ENCODE results near the gene RPA1.
A peak's percentile ranks its signal among the peaks of the same experiment; 100 is the strongest.
"Not testable (repeated sequence)": the region's sequence is repeated elsewhere in the genome, so short reads cannot be mapped to it uniquely, and the experiment has no call there.

The RPA1 gene

DNA sequence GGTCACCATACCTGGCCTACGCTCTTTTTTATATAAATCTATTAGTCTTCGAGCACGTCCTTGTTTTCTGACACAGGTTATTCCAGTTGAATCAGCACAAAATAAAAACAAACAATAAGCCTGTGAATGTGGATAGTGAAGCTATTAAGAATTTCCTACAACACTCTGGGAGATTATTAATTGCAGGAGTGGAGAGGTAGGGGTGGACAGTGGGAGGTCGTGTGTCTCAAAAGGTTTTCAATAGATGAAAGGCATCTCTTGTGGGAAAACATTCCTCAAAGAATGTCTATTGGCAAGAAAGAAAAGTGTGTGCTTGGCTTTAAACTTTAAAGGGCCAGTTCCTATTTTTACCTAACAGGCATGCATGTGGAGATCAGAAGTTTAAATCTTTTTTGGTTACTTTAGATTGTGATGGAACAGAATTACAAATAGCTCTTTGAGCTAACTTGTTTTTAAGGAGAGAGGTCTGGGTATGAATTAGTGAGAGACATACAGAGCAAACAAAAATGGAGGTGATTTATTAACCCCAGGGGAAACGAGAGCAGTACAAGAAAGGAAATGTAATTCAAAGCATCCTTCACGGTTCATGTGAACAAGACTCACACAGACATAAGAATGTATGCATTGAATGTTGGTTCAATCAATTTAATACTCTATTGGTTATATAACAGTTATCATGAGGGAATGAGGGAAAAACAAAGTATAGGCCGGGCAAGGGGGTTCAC lies 9.1 kb upstream of the RPA1 start:
- DNase-seq (ENCODE audit: low spot score): no peak

DNA sequence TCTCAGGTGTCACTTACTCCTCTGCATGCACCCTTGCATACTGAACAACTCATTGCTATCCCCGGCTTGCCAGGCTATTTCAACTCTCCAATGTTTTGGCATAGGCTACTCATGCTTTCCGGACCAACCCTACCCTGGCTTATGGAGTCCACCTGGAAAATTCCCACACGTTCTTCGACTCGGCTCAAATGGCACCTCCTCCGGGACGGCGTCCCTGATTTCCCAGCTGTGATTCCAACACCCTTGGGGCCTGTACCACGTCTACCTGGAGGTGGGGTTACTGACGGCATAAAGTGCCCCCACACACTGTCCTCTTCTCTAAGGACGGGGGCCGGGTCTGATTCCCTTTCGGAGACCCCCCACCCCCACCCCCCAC lies 601 bp upstream of the RPA1 start:
- DNase-seq (ENCODE audit: low spot score): no peak

DNA sequence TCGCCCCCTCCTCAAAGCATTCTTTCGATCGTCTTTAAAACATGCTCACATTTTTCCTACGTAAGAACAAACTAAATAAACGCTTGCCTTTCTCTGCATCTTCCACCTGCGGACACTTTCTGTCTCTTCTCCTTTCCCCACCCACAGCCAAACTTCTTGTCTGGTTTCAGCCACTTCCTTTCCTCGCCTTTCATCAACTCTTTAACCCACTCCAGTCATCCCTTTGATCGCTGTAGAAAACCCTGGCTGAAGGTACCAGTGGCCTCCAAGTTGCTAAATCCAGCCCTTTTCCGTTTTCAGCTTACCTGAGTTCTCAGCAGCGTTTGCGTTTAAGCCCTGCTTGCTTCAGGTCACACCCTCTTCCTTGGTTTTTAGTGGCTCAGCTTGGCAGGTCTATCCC lies 483 bp downstream of the RPA1 start:
- DNase-seq (ENCODE audit: low spot score): peak; percentile 2

DNA sequence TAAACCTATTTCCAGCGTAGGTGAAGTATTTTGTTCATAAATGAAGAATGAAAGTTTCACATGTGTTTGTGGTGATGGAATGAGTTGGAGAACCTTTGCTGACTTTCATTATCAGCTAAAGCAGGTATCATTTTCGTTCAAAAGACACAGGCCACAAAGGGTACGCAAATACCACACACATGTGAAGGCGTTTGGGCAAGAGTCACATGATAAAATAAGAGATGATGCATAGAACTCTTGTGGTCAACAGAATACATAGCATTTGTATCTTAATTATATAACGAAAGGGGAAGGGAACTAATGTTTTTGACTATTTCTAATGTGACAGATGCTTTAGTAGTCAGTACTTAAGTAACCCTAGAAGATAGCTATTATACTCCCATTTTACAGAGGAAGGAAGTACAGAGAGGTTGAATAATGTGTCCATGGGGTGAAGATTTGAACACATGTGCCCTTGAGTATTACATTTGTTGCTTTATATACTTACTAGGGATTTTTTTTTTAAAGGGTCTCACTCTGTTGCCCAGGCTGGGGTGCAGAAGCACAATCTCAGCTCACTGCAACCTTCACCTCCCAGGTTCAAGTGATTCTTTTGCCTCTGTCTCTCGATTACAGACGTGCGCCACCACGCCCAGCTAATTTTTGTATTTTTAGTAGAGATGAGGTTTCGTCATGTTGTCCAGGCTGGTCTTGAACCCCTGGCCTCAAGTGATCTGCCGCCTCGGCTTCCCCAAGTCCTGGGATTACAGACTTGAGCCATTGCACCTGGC lies 4.8 kb downstream of the RPA1 start:
- DNase-seq (ENCODE audit: low spot score): no peak

DNA sequence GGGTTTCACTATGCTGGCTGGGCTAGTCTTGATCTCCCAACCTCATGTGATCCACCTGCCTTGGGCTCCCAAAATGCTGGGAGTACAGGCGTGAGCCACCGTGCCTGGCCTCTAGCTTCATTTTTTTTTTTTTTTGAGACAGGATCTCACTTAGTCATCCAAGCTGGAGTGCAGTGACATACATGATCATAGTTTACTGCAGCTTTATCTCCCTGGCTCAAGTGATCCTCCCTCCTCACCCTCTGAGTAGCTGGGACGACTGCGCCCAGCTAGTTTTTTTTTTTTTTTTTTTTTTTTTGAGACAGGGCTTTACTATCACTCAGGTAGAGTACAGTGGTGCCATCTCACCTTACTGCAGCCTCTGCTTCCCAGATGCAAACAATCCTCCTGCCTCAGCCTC lies 9.7 kb downstream of the RPA1 start:
- no peak for DNase-seq (ENCODE audit: low spot score)

DNA sequence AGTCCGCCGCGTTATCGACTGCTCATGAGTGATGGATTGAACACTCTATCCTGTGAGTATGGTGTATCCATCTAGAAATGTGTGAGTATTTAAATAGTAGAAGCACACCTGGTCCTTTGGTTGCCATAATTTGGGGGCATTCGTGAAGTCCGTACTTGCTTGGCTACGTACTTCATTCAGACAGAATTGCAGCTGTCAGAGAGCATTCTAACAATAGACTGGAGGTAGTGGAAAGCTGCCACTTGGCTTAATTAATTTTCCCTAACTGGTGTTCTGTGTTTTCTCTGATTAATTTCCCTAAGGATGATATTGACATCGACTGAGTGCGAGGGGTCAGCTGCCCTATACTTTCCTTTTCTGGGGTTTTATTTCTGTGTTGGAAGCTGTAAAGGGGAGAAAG lies 14.1 kb downstream of the RPA1 start:
- DNase-seq (ENCODE audit: low spot score): no peak

DNA sequence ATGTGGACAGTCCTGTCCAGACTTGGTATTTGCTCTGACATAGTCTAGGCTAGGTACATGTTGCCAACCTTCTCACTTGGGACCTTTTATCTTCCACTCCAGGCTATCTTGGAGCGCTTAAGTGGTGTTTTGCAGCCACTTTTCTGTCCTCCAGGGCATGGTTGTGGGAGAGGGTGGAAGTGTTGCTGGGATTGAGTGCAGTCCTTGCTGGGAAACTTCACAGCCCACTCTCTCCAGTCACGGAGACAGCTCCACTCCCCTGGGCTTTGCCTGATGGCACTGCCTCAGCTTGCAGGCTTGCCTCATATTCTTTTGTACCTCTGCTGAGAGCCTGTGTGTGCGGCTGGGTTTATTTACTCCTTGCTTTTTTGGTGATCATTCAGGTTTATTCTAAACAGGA lies 17.4 kb downstream of the RPA1 start:
- no peak for DNase-seq (ENCODE audit: low spot score)

DNA sequence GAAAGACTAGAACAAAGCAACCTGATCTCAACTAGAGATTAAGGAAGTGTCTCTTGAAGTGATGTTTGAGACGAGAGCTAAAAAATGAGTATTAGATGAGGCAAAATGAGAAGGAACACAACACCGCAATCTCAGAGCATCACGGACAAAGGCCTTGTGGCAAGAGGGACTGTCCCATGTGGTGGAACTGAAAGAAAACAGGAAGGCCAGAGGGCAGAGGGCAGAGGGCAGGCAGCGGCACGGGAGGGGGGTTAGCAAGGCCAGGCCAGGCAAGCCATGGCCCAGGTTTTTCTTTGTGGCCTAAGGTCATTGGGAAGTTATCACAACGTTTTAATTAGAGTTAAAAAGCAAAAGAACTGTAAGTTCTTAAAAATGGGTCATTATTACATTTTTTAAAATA lies 22.5 kb downstream of the RPA1 start:
- DNase-seq (ENCODE audit: low spot score): no peak

DNA sequence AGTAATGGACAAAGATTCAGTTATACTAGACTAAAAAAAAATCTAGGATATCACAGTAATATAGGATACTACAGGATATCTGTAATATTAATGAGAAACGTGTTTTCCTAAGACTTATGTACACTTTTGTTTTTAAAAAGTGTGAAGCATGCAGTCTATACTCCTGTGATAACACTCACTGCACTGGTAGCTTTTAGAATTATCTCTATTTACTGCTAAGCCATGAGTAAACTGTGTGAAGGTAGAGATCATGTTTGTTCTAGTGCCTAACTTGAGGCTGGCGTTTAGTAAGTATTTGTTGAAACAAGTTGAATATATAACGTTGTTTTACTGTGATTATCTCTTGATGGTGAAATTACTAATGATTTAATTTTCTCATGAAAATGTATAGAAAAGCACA lies 23.9 kb downstream of the RPA1 start:
- no peak for DNase-seq (ENCODE audit: low spot score)

DNA sequence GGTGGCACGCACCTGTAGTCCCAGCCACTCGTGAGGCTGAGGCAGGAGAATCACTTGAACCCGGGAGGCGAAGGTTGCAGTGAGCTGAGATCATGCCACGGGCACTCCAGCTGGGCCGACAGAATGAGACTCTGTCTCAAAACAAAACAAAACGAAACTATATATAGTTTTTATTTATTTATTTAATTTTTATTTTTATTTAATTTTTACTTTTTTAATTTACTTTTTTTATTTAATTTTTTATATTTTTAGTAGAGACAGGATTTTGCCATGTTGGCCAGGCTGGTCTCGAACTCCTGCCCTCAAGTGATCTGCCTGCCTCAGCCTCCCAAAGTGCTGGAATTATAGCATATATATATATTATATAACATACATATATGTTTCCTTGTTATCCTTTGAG lies 26.7 kb downstream of the RPA1 start:
- not testable (repeated sequence) for DNase-seq (ENCODE audit: low spot score)

DNA sequence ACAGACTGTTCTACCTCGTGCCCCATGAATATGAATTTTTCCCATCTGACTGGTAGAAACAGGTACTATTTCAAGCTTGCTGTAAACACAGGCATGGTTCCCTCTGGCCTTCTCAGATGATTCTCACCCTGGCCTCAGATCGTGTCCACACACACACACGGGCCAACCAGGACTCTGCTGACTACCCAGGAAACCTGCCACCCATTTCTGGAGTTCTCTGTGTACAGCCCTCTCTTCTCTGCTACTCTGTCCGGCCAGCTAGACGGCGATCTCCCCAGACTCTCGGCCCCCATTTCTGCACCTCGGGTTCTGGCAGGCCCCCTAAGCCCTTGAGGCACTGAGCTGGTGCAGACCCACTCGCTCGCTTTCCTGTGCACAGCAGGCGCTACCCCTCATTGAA lies 31.2 kb downstream of the RPA1 start:
- DNase-seq (ENCODE audit: low spot score): no peak

DNA sequence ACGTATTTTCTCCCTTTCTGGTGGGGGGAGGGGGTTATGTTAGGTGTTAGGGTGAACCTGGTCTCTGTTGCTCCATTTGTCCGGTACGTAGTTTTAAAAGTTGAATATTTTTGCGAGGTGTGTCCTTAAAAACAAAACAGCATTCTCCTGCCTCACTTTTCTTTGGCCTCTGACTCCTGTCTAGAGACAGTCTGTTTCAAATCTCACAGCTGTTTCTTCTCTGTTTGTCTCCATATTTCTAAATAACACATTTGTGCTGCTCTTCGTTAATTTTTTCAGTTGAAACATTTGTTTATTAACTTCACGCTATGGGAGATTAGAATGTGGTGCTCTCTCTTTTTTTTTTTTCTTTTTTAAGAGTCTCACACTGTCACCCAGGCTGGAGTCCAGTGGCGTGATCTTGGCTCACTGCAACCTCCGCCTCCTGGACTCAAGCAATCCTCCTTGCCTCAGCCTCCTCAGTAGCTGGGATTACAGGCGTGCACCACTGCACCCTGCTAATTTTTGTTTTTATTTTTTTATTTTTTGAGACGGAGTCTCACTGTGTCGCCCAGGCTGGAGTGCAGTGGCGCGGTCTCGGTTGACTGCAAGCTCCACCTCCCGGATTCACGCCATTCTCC lies 31.7 kb downstream of the RPA1 start:
- no peak for DNase-seq (ENCODE audit: low spot score)

DNA sequence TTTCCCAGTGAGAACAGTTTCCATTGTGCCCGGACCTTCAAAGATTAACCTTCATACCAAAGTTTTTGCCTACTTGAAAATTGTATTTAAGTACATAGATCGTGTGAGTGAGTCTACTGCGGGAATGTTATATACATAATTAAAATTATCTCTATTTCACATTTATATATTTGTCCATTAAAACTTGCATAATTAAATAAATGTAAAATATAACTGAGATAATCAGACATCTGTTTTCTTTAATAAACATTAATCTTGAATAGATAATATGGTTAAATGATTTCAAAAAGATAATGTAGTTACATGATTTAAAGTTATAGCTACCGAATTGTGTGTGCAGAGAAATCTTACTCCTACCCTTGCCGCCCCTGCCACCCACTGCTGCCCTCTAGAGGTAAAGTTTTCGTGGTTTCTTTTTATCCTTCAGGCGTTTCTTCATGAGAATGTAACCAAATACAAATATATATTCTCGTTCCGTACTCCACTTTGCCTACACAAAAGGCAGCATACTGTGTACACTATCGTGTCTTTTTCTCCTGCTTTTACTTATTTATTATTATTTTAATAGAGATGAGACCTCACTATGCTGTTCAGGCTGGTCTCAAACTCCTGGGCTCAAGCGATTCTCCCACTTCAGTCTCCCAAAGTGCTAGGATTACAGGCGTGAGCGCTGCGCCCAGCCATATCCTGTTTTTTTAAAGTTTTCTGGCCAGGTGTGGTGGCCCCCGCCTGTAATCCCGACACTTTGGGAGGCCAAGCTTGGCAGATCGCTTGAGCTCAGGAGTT lies 35.6 kb downstream of the RPA1 start:
- DNase-seq (ENCODE audit: low spot score): peak; percentile 31

DNA sequence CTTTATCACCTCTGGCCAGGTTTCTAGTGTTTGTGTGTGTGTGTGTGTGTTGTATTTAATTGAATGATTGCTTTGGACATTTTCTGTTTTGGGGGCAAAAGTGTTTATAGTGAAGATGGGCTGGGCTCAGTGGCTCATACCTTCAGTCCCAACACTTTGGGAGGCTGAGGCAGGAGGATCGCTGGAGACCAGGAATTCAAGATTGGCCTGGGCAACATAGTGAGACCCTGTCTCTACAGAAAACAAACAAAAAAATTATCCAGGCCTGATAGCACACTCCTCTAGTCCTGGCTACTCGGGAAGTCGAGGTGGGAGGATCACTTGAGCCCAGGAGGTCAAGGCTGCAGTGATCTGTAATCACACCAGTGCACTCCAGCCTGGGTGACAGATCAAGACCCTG lies 37.5 kb downstream of the RPA1 start:
- no peak for DNase-seq (ENCODE audit: low spot score)

DNA sequence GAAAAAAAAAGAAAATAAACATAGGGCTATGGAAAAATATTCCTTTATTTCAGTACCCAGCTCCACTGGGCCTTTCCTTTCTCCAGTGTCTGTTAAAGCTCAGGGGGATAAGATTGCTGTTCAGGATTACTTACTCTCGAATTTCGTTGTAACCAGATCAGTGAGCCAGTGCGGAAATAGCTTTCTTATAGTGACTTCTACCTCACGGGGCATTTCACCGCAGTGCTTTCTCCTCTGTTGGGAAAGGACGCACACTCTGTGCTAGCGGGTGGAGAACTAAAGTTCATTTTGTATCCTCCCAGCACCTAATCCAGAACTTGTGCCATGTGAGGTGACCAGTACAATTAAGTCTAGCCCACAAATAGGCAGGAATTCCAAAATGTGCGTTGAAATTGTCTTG lies 38.3 kb downstream of the RPA1 start:
- no peak for DNase-seq (ENCODE audit: low spot score)

DNA sequence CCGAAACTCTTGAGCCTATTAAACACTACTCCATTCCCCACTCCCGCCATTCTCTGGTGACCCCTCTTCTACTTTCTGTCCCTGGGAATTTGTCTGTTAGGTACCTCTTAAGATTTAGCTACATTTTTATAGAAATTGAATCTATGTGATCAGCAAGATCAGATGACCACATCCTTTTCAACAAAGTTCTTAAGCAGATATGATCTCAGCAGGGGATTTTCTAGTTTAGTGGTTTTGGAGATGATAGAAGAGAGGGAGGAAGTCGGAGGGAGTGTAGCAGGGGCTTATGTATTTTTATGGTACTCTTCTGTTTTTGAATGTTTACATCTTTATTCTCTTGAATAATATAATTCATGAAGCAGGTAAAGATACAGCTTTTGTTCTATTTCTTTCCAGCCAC lies 40.8 kb downstream of the RPA1 start:
- DNase-seq (ENCODE audit: low spot score): no peak

DNA sequence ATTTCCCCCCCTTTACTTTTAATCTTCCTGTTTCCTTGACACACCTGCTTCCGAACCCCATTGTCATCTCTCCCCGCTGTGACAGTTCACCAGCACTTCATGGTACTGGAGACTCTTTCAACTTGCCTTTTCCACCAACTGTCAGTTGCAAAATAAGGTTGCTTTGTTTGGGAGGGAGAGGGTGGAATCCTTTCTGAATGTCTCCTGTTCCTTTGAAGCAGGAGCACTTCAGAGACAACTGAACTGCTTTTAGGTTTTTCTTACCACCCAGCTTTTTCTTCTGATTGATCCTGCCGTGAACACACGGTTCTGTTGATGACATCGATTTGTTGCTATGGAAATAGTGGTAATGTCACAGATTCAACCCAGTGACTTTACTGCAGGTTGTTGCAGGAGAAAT lies 42.0 kb downstream of the RPA1 start:
- no peak for DNase-seq (ENCODE audit: low spot score)

DNA sequence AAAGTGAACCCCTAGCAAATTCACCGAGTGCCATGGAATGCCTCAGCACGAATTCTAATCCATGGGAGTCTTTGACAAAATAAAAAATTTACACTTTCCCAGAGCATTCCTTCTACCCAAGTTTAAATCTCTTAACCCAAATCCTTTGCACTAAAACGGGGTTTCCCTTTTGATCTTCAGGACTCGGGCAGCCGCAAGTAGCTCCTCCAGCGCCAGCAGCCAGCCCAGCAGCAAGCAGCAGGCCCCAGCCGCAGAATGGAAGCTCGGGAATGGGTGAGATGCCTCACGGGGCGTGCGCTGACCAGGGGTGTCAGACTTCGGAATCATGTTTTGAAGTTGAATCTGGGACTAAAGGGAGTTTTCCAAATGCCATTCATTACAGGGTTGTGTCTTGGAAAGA lies 42.4 kb downstream of the RPA1 start:
- no peak for DNase-seq (ENCODE audit: low spot score)

DNA sequence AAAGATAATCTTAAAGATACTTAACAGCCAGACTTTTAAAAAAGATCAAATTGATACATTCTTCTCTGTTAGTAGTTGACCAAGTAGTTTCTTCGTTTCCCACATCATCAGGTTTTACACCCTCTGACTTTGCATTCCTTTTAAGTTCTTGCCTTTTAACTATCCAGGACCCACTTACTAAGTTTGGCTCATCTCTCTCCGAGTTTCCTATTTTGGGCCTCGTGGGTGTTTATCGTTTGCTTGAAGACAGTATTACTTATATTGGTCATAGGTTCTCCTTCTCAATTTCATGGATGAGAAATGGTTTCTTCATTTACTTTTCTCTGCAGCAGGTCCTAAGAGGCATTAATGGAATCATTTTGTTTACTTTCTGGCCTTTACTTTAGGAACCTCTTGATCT lies 43.2 kb downstream of the RPA1 start:
- DNase-seq (ENCODE audit: low spot score): no peak

DNA sequence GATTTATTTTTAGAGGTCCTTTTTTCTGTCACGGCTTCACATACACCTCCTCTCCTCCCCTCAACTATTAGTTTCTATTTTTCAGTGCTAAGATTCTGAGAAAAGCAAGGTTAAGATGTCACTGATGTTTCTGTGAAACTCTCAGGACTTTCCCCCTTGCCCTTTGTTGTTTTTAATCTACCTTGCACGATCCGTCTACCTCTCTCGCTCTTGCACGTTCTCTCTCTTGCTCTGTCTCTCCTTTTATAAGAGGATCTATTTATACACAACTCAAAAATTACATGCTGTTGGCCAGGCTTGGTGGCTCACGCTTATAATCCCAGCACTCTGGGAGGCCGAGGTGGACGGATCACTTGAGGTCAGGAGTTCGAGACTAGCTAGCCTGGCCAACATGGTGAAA lies 43.6 kb downstream of the RPA1 start:
- DNase-seq (ENCODE audit: low spot score): no peak

DNA sequence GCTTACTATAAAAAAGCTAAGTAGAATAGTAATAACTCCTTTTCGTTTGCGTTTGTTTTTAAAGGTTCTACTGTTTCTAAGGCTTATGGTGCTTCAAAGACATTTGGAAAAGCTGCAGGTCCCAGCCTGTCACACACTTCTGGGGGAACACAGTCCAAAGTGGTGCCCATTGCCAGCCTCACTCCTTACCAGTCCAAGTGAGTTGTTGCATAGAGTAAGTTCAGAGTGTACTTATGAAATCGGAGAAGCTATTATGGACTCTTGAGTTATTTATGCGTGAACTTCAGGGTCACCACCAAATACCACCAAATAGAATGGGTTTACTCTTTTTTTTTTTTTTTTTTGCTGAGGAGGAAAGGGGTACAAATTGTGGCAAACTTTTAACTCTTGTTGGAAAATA lies 45.8 kb downstream of the RPA1 start:
- DNase-seq (ENCODE audit: low spot score): no peak

DNA sequence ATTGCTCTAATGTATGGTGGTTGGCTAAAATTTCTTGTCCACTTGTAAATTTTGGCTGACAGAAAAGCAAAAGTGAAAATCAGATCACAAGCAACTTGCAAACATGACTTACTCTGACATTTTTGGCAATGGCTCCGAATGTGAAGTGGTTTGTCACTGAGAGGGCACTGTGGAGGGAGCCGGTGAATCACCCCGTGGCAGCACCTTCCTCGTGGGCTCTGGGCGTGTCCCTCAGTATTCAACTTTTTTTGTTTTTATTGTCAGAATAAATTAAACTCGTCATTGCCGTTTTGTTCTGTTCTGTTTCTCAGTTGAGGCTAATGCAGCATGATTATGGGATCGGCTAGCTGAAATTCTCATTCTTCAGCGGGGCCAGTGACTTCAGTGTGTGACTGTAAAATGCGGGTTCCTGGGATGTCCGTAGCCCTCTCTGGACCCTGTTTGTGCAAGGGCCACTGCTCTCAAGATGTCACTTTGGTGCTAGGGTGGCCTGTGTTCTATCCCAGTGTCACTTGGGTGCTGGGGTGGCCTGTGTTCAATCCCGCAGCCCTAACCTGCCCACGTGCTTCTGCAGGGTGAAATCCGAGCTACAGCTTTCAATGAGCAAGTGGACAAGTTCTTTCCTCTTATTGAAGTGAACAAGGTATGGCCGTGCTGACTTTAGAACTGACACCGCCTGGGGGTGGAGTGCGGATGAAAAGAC lies 48.8 kb downstream of the RPA1 start:
- no peak for DNase-seq (ENCODE audit: low spot score)

Data from LoVo (cell line).